Activated CD4-positive, alpha-beta T cell treated with anti-CD3 and anti-CD28 coated beads, Interleukin-2, amount 10 ng/mL, durations not matched to agents 24 days and 14 days (primary cell): ENCODE results near the gene GPSM1. TPM values are rescaled to one million over a fixed set of nuclear protein-coding genes. Genes with fewer than 3 reads are reported as not detected.

Experiments used
- DNase-seq: peaks from one replicate; pipeline ENCODE4 v3.0.0; 2022
- H3K27ac Mint-ChIP-seq: one replicate; pipeline ENCODE4 v1.8.0; 2022; ENCODE audit warnings: mild to moderate bottlenecking, mixed read lengths
- H3K27me3 Mint-ChIP-seq: one replicate; pipeline ENCODE4 v1.8.0; 2022; ENCODE audit warnings: mixed read lengths
- H3K36me3 Mint-ChIP-seq: one replicate; pipeline ENCODE4 v1.8.0; 2022; ENCODE audit warnings: low read depth, mild to moderate bottlenecking, mixed read lengths
- H3K4me1 Mint-ChIP-seq: one replicate; pipeline ENCODE4 v1.8.0; 2021; ENCODE audit warnings: mixed read lengths
- H3K4me3 Mint-ChIP-seq: one replicate; pipeline ENCODE4 v1.8.0; 2022; ENCODE audit warnings: mild to moderate bottlenecking, moderate library complexity, mixed read lengths
- H3K9me3 Mint-ChIP-seq: one replicate; pipeline ENCODE4 v1.8.0; 2021; ENCODE audit warnings: mixed read lengths
- intact Hi-C: fragments of 100-400 bp; cut with micrococcal nuclease; formaldehyde crosslinking; loops from one replicate; pipeline ENCODE4 v1.15.1; 2023
- total RNA-seq: library from RNA; stranded (reverse); gene quantifications from 2 replicates; pipeline ENCODE4 v1.2.3, GENCODE V29; 2022

GPSM1 gene
- total RNA-seq, 1 donor from 2014 or later = 19.2 TPM

- Mint-ChIP-seq H3K4me3 (no peak overlapping the region), H3K27me3 (no peaks in the 10 kb centered on the region), H3K27ac (no peak overlapping the region), H3K36me3 (no peaks in the 10 kb centered on the region), H3K4me1 (no peaks in the 10 kb centered on the region), H3K9me3 (no peaks in the 10 kb centered on the region)
- intact Hi-C loops = no loop called here
- DNase-seq = no peak
These were observed 44.7 kb downstream of the GPSM1 start for GRCh38 chr9:136372006-136372405.

- no peak for DNase-seq
- intact Hi-C loops = no loop called here
- Mint-ChIP-seq H3K27ac (peak overlapping the region; percentile 34), H3K4me3 (peak overlapping the region; percentile 66), H3K27me3 (no peaks in the 10 kb centered on the region), H3K36me3 (no peaks in the 10 kb centered on the region), H3K4me1 (no peaks in the 10 kb centered on the region), H3K9me3 (no peaks in the 10 kb centered on the region)
These were observed 45.4 kb downstream of the GPSM1 start for GRCh38 chr9:136372561-136373299.

GRCh38 chr9:136373300-136374182 lies 46.2 kb downstream of the GPSM1 start, which contains the start of gene CARD9:
Gene CARD9, minus strand, starts transcription at chr9:136373669. Its CDS starts 1,591 bp downstream, at chr9:136372078.
- Mint-ChIP-seq H3K27me3 (no peaks in the 10 kb centered on the region), H3K27ac (peak within 1 kb of the TSS; percentile 34), H3K4me3 (peak within 1 kb of the TSS; percentile 66), H3K4me1 (no peaks in the 10 kb centered on the region), H3K9me3 (no peaks in the 10 kb centered on the region), H3K36me3 (no peaks in the 10 kb centered on the region)
- intact Hi-C loops = no loop called here
- no peak for DNase-seq

- no peak overlapping the region for H3K4me3 Mint-ChIP-seq
These were observed 46.8 kb downstream of the GPSM1 start for GRCh38 chr9:136374183-136374575.

GRCh38 chr9:136375096-136375495 lies 47.8 kb downstream of the GPSM1 start:
- H3K36me3 Mint-ChIP-seq = no peaks in the 10 kb centered on the region
- no peak overlapping the region for H3K4me3 Mint-ChIP-seq
- no peaks in the 10 kb centered on the region for H3K4me1 Mint-ChIP-seq
- DNase-seq = no peak
- no peak overlapping the region for H3K27ac Mint-ChIP-seq
- no peaks in the 10 kb centered on the region for H3K27me3 Mint-ChIP-seq
- H3K9me3 Mint-ChIP-seq = no peaks in the 10 kb centered on the region
- intact Hi-C loops = no loop called here

More at GRCh38 chr9:136374183-136374575, 46.8 kb downstream of the GPSM1 start:
- Mint-ChIP-seq H3K36me3 (no peaks in the 10 kb centered on the region), H3K27ac (no peak overlapping the region), H3K4me1 (no peaks in the 10 kb centered on the region), H3K27me3 (no peaks in the 10 kb centered on the region), H3K9me3 (no peaks in the 10 kb centered on the region)
- no peak for DNase-seq
- intact Hi-C loops = no loop called here

- Mint-ChIP-seq H3K27me3 (no peaks in the 10 kb centered on the region), H3K27ac (no peak overlapping the region), H3K9me3 (no peaks in the 10 kb centered on the region), H3K4me1 (no peaks in the 10 kb centered on the region), H3K36me3 (no peaks in the 10 kb centered on the region), H3K4me3 (no peak overlapping the region)
- intact Hi-C loops = no loop called here
- no peak for DNase-seq
These were observed 49.1 kb downstream of the GPSM1 start for GRCh38 chr9:136376457-136376856.

GRCh38 chr9:136377341-136378169 lies 50.2 kb downstream of the GPSM1 start:
- intact Hi-C loops = no loop called here
- no peaks in the 10 kb centered on the region for H3K27me3 Mint-ChIP-seq
- DNase-seq = no peak
- H3K36me3 Mint-ChIP-seq = peaks cover 4% of the 10 kb centered on the region
- no peaks in the 10 kb centered on the region for H3K4me1 Mint-ChIP-seq
- H3K4me3 Mint-ChIP-seq = no peak overlapping the region
- no peaks in the 10 kb centered on the region for H3K9me3 Mint-ChIP-seq
- no peak overlapping the region for H3K27ac Mint-ChIP-seq

GRCh38 chr9:136378170-136379002 lies 51.0 kb downstream of the GPSM1 start:
- intact Hi-C loops = no loop called here
- Mint-ChIP-seq H3K4me1 (no peaks in the 10 kb centered on the region), H3K27ac (no peak overlapping the region), H3K4me3 (no peak overlapping the region), H3K9me3 (no peaks in the 10 kb centered on the region), H3K36me3 (peaks cover 7% of the 10 kb centered on the region), H3K27me3 (no peaks in the 10 kb centered on the region)
- no peak for DNase-seq

- no peaks in the 10 kb centered on the region for H3K27me3 Mint-ChIP-seq
- H3K4me3 Mint-ChIP-seq = no peak overlapping the region
- peaks cover 10% of the 10 kb centered on the region for H3K36me3 Mint-ChIP-seq
- no peak for DNase-seq
- no peak overlapping the region for H3K27ac Mint-ChIP-seq
- intact Hi-C loops = no loop called here
- H3K4me1 Mint-ChIP-seq = no peaks in the 10 kb centered on the region
- no peaks in the 10 kb centered on the region for H3K9me3 Mint-ChIP-seq
These were observed 51.6 kb downstream of the GPSM1 start for GRCh38 chr9:136379003-136379287.

- intact Hi-C loops = no loop called here
- H3K27me3 Mint-ChIP-seq = no peaks in the 10 kb centered on the region
- no peak overlapping the region for H3K4me3 Mint-ChIP-seq
- H3K27ac Mint-ChIP-seq = no peak overlapping the region
- DNase-seq = no peak
- no peaks in the 10 kb centered on the region for H3K4me1 Mint-ChIP-seq
- no peaks in the 10 kb centered on the region for H3K9me3 Mint-ChIP-seq
- H3K36me3 Mint-ChIP-seq = peaks cover 14% of the 10 kb centered on the region
These were observed 52.1 kb downstream of the GPSM1 start for GRCh38 chr9:136379401-136379800.

- Mint-ChIP-seq H3K27me3 (no peaks in the 10 kb centered on the region), H3K27ac (no peak overlapping the region), H3K9me3 (no peaks in the 10 kb centered on the region), H3K4me3 (no peak overlapping the region), H3K36me3 (peaks cover 19% of the 10 kb centered on the region), H3K4me1 (peaks cover 5% of the 10 kb centered on the region)
- intact Hi-C loops = no loop called here
- DNase-seq = no peak
These were observed 52.6 kb downstream of the GPSM1 start for GRCh38 chr9:136379891-136380290.

GRCh38 chr9:136380381-136380780 lies 53.0 kb downstream of the GPSM1 start:
- Mint-ChIP-seq H3K9me3 (no peaks in the 10 kb centered on the region), H3K4me1 (peaks cover 10% of the 10 kb centered on the region), H3K4me3 (no peak overlapping the region), H3K27me3 (no peaks in the 10 kb centered on the region), H3K27ac (no peak overlapping the region), H3K36me3 (peaks cover 24% of the 10 kb centered on the region)
- intact Hi-C loops = no loop called here
- DNase-seq = no peak

- no peak for DNase-seq
- H3K36me3 Mint-ChIP-seq = peaks cover 34% of the 10 kb centered on the region
- H3K27ac Mint-ChIP-seq = no peak overlapping the region
- intact Hi-C loops = no loop called here
- H3K27me3 Mint-ChIP-seq = no peaks in the 10 kb centered on the region
- H3K9me3 Mint-ChIP-seq = no peaks in the 10 kb centered on the region
- H3K4me3 Mint-ChIP-seq = no peak overlapping the region
- peaks cover 16% of the 10 kb centered on the region for H3K4me1 Mint-ChIP-seq
These were observed 54.0 kb downstream of the GPSM1 start for GRCh38 chr9:136381311-136381710.
